ENCODE results near the gene SQSTM1.
A peak's percentile ranks its signal among the peaks of the same experiment; 100 is the strongest.
"Not testable (repeated sequence)": the region's sequence is repeated elsewhere in the genome, so short reads cannot be mapped to it uniquely, and the experiment has no call there.

SQSTM1 gene

DNA sequence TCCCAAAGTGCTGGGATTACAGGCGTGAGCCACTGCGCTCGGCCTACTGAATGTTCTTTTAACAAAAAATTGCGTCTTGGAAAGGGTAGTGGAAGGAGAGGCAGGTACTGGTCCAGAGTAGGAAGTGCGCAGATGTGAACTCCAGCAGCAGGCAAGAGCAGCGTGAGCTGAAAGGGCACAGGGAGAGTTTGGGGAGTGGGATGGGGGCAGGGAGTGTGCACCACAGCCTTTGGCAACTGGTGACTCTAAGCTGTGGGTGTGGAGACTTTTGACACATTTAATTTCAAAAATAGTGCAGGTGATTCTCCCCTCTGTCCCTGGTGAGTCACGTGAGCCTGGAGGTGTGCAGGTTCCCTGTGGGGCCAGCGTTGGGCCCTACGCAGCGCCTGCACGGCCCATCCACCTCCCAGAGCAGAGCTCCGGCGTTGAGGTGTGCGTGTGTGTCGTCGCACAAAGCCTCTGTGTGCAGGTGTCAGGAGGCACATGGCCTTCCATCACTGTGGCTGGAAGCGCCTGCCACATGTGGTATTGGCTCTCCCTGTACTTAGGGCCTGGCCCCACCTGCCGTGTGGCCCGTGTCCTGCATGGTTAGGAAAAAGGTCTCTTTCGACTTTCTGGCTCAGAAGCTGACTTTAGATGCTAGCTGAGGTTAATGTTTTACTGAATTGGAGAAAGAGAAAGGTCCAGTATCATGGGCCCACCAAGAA, 11.5 kb downstream of the SQSTM1 start:
- DNase-seq (ENCODE audit: low spot score) = no peak
- TF ChIP-seq, protein P1, sequence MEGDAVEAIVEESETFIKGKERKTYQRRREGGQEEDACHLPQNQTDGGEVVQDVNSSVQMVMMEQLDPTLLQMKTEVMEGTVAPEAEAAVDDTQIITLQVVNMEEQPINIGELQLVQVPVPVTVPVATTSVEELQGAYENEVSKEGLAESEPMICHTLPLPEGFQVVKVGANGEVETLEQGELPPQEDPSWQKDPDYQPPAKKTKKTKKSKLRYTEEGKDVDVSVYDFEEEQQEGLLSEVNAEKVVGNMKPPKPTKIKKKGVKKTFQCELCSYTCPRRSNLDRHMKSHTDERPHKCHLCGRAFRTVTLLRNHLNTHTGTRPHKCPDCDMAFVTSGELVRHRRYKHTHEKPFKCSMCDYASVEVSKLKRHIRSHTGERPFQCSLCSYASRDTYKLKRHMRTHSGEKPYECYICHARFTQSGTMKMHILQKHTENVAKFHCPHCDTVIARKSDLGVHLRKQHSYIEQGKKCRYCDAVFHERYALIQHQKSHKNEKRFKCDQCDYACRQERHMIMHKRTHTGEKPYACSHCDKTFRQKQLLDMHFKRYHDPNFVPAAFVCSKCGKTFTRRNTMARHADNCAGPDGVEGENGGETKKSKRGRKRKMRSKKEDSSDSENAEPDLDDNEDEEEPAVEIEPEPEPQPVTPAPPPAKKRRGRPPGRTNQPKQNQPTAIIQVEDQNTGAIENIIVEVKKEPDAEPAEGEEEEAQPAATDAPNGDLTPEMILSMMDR (conservative IDR thresholded peaks at IDR 0.05; ENCODE audit: low read depth) = no peak
- ChIA-PET CTCF (interaction anchor here (0.6 to 0.8 kb wide), 2 partner anchors 10 to 172 kb away, joined by 3 to 5 read pairs; no protein-coding TSS in a partner anchor), POLR2A (ENCODE audit: low non-redundant PET) (no interaction called here)
- H3K27ac ChIP-seq = peak overlapping the region; percentile 46

DNA sequence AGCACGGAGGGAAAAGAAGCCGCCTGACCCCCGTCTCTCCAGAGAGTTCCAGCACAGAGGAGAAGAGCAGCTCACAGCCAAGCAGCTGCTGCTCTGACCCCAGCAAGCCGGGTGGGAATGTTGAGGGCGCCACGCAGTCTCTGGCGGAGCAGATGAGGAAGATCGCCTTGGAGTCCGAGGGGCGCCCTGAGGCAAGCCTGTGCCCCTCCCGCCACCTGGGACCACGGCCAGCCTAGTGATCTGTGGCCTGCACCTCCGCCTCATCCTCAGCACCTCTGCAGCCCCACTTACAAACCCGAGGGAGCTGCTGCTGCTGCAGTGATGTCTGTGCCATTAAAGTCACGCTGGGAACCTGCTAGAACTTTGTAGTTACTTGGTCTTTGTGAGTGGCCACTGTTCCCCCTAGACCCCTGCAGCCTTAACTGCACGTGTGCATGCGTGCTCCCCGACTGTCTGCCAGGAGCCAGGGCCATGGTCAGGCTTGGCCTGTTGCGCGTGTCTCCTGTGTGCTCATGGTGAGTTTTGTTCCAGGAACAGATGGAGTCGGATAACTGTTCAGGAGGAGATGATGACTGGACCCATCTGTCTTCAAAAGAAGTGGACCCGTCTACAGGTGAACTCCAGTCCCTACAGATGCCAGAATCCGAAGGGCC, 12.5 kb downstream of the SQSTM1 start:
- TF ChIP-seq, protein P1 (conservative IDR thresholded peaks at IDR 0.05; ENCODE audit: low read depth) = no peak
- POLR2A ChIA-PET (ENCODE audit: low non-redundant PET) = no interaction called here
- peak overlapping the region; percentile 46 for H3K27ac ChIP-seq
- no peak for DNase-seq (ENCODE audit: low spot score)
- CTCF ChIA-PET = interaction anchor here (0.8 kb wide), 1 partner anchor 11 kb away, joined by 3 read pairs; no protein-coding TSS in a partner anchor

DNA sequence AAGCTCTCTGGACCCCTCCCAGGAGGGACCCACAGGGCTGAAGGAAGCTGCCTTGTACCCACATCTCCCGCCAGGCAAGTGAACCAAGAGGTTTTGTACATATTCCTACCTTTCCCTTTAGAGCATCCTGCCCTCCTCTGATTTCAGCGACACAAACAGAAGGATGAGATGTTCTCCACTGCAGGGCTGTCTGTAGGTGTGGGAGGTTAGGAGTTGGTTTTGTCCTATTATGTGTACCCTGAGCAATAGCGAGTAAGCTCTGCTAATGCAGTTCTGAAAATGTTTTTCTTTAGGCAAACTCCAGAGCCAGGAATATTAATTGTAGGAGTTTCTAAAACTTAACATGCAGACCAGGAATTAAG, 13.0 kb downstream of the SQSTM1 start:
- no peak for DNase-seq (ENCODE audit: low spot score)
- H3K27ac ChIP-seq = peak overlapping the region; percentile 46
- ChIA-PET POLR2A (ENCODE audit: low non-redundant PET) (interaction anchor here (0.5 kb wide), 1 partner anchor 11 kb away, joined by 3 read pairs; no protein-coding TSS in a partner anchor), CTCF (no interaction called here)
- TF ChIP-seq, protein P1 (conservative IDR thresholded peaks at IDR 0.05; ENCODE audit: low read depth) = no peak

DNA sequence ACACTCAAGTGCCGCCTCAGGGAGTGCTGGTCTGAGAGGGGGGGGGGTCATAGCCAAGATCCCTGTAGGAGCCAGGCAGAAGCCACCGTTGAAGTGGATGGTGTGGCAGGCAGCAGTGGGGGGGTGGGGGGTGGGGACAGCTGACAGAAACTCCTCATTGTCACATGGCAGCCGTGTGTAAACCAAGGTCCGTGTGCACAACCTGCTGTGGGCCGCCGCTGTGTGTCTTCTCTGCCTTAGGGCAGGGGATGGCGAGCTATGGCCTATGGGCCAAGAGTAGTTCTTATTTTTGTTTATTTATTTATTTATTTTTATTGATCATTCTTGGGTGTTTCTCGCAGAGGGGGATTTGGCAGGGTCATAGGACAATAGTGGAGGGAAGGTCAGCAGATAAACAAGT, 13.4 kb downstream of the SQSTM1 start:
- ChIA-PET POLR2A (ENCODE audit: low non-redundant PET) (interaction anchor here (0.5 kb wide), 1 partner anchor 11 kb away, joined by 3 read pairs; no protein-coding TSS in a partner anchor), CTCF (no interaction called here)
- DNase-seq (ENCODE audit: low spot score) = no peak
- peak overlapping the region; percentile 33; the same call in 1 of the 2 replicates for H3K27ac ChIP-seq
- TF ChIP-seq, protein P1 (conservative IDR thresholded peaks at IDR 0.05; ENCODE audit: low read depth) = no peak

DNA sequence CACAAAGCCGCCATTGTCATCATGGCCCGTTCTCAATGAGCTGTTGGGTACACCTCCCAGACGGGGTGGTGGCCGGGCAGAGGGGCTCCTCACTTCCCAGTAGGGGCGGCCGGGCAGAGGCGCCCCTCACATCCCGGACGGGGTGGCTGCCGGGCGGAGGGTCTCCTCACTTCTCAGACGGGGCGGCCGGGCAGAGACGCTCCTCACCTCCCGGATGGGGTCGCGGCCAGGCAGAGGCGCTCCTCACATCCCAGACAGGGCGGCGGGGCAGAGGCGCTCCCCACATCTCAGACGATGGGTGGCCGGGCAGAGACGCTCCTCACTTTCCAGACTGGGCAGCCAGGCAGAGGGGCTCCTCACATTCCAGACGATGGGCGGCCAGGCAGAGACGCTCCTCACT, 14.2 kb downstream of the SQSTM1 start:
- POLR2A ChIA-PET (ENCODE audit: low non-redundant PET); CTCF ChIA-PET; DNase-seq (ENCODE audit: low spot score); H3K27ac ChIP-seq: not testable (repeated sequence)

DNA sequence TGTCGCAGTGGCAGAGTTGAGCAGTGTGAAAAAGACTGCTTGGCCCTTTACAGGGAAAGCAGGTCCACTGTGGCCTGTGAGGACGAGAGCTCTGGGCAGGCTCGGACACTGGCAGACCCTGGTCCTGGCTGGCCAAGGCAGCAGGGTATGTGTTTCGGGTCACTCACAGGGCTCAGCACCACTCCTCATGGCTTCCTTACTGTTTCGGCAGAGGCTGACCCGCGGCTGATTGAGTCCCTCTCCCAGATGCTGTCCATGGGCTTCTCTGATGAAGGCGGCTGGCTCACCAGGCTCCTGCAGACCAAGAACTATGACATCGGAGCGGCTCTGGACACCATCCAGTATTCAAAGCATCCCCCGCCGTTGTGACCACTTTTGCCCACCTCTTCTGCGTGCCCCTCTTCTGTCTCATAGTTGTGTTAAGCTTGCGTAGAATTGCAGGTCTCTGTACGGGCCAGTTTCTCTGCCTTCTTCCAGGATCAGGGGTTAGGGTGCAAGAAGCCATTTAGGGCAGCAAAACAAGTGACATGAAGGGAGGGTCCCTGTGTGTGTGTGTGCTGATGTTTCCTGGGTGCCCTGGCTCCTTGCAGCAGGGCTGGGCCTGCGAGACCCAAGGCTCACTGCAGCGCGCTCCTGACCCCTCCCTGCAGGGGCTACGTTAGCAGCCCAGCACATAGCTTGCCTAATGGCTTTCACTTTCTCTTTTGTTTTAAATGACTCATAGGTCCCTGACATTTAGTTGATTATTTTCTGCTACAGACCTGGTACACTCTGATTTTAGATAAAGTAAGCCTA, 15.7 kb downstream of the SQSTM1 start:
- TF ChIP-seq, protein P1 (conservative IDR thresholded peaks at IDR 0.05; ENCODE audit: low read depth) = no peak
- ChIA-PET POLR2A (ENCODE audit: low non-redundant PET) (no interaction called here), CTCF (no interaction called here)
- DNase-seq (ENCODE audit: low spot score) = peak; percentile 30
- H3K27ac ChIP-seq = peak overlapping the region; percentile 78
